ENCODE measurements around the gene CBX4.

- TF ChIP-seq CTCF (conservative IDR thresholded peaks at IDR 0.05; ENCODE audit: low read length) (no peak), EZH2phosphoT487 (IDR thresholded peaks at IDR 0.05; ENCODE audit: borderline replicate concordance, low read depth, low read length) (no peak)
Measured at GRCh38 chr17:79873583-79873982, 34.3 kb upstream of the CBX4 start.

Measured in OCI-LY7 (cell line).